GM12872 (cell line): ENCODE measurements around the gene OR6B2.

Experiments
- CTCF ChIP-seq: IDR thresholded peaks from 3 replicates; pipeline ENCODE4 v1.5.1; 2011; ENCODE audit warnings: low read depth, mild to moderate bottlenecking, low read length, moderate library complexity; ENCODE audit not compliant: insufficient read depth

OR6B2 gene

GRCh38 chr2:240030379-240031094 lies at the start of gene OR6B2:
Gene OR6B2, minus strand, starts transcription at chr2:240030429. Its CDS starts 0 bp downstream, at chr2:240030429.
- no peak for TF ChIP-seq CTCF

- TF ChIP-seq CTCF: no peak
Observed at GRCh38 chr2:240078631-240079030, 48.4 kb upstream of the OR6B2 start.

- no peak for TF ChIP-seq CTCF
Observed at GRCh38 chr2:240077442-240077841, 47.2 kb upstream of the OR6B2 start.

- TF ChIP-seq CTCF: no peak
Observed at GRCh38 chr2:240074545-240074944, 44.3 kb upstream of the OR6B2 start.

- no peak for TF ChIP-seq CTCF
Observed at GRCh38 chr2:240070907-240071306, 40.7 kb upstream of the OR6B2 start.

- TF ChIP-seq CTCF: no peak
Observed at GRCh38 chr2:240069829-240070228, 39.6 kb upstream of the OR6B2 start.

- TF ChIP-seq CTCF: no peak
Observed at GRCh38 chr2:240068193-240068592, 38.0 kb upstream of the OR6B2 start.

- no peak for TF ChIP-seq CTCF
Observed at GRCh38 chr2:240066489-240066888, 36.3 kb upstream of the OR6B2 start.
